PC-9 (cell line): ENCODE measurements around the gene ACP2. TPM values are rescaled to one million over a fixed set of nuclear protein-coding genes. Genes with fewer than 3 reads are reported as not detected.

Source experiments
- BruUV-seq: library from RNA; stranded (reverse); fragments of 400-500 nt; replicated peaks from 2 replicates; lab custom pipeline; 2021; lab: Mats Ljungman, UMichigan
- CTCF ChIA-PET: fragments of 300-600 bp; sonication (Branson Sonifier 250); formaldehyde crosslinking; loops from one replicate; lab custom pipeline; 2022; ENCODE audit warnings: antibody characterized with exemption; lab: Charles Lee
- POLR2A ChIA-PET: fragments of 300-600 bp; sonication (Branson Sonifier 250); formaldehyde crosslinking; loops from one replicate; lab custom pipeline; 2022; ENCODE audit warnings: antibody characterized with exemption; ENCODE audit not compliant: unreplicated experiment; lab: Charles Lee
- DNase-seq, 2 experiments: peaks; one replicate each; pipeline versions ENCODE4 v3.0.0 to v3.0.0-alpha.2; 2015 to 2022; ENCODE audit warnings: mixed read lengths in 1 of 2
- H2AFZ ChIP-seq: fragments of 200-600 bp; sonication (generic); 2 replicates; pipeline ENCODE4 v1.8.1; 2017; ENCODE audit warnings: antibody characterized with exemption
- H3F3A ChIP-seq: fragments of 200-600 bp; sonication (generic); 2 replicates; pipeline ENCODE4 v1.8.1; 2017; ENCODE audit warnings: antibody characterized with exemption, mild to moderate bottlenecking, low read depth; ENCODE audit not compliant: insufficient read depth
- H3K27ac ChIP-seq: fragments of 200-600 bp; sonication (generic); 2 replicates; pipeline ENCODE4 v1.6.1; 2016; ENCODE audit warnings: mixed run types
- H3K27me3 ChIP-seq: fragments of 200-600 bp; sonication (generic); 2 replicates; pipeline ENCODE4 v1.6.1; 2016; ENCODE audit warnings: low read depth, mixed run types; ENCODE audit not compliant: insufficient read depth
- H3K36me3 ChIP-seq: fragments of 200-600 bp; sonication (generic); 2 replicates; pipeline ENCODE4 v1.6.1; 2016; ENCODE audit warnings: low read depth, mixed run types
- H3K4me1 ChIP-seq: fragments of 200-600 bp; sonication (generic); replicated peaks from 2 replicates; pipeline ENCODE4 v1.6.1; 2016; ENCODE audit warnings: mixed run types; ENCODE audit not compliant: insufficient read depth
- H3K4me2 ChIP-seq: fragments of 200-600 bp; sonication (generic); 2 replicates; pipeline ENCODE4 v1.6.1; 2017; ENCODE audit warnings: mixed run types
- H3K4me3 ChIP-seq: fragments of 200-600 bp; sonication (generic); 2 replicates; pipeline ENCODE4 v1.6.1; 2016; ENCODE audit warnings: mixed run types
- H3K79me2 ChIP-seq: fragments of 200-600 bp; sonication (generic); 2 replicates; pipeline ENCODE4 v1.6.1; 2017; ENCODE audit warnings: low read depth, mixed run types
- H3K9me2 ChIP-seq: fragments of 200-600 bp; sonication (generic); 2 replicates; pipeline ENCODE4 v1.8.1; 2017; ENCODE audit warnings: mild to moderate bottlenecking; ENCODE audit not compliant: insufficient read depth
- H3K9me3 ChIP-seq: fragments of 200-600 bp; sonication (generic); 2 replicates; pipeline ENCODE4 v1.8.1; 2016; ENCODE audit warnings: low read depth; ENCODE audit not compliant: insufficient read depth
- H4K20me1 ChIP-seq: fragments of 200-600 bp; sonication (generic); 2 replicates; pipeline ENCODE4 v1.8.1; 2017; ENCODE audit not compliant: insufficient read depth
- CTCF ChIP-seq: fragments of 200-600 bp; sonication (generic); conservative IDR thresholded peaks from 2 replicates; pipeline ENCODE4 v1.6.1; 2017; ENCODE audit warnings: mixed run types, antibody characterized with exemption, mild to moderate bottlenecking, moderate library complexity
- EZH2 ChIP-seq: fragments of 200-600 bp; sonication (generic); IDR thresholded peaks from 2 replicates; pipeline ENCODE4 v1.8.0; 2017; ENCODE audit warnings: antibody characterized with exemption, low read depth
- intact Hi-C: fragments of 100-400 bp; cut with micrococcal nuclease; formaldehyde crosslinking; loops from one replicate; pipeline ENCODE4 v1.10.0; 2022; ENCODE audit not compliant: unreplicated experiment
- total RNA-seq: library from RNA; stranded (reverse); gene quantifications from 2 replicates; pipeline ENCODE4 v1.2.3, GENCODE V29; 2021

Gene ACP2
- total RNA-seq, 1 experiment from 2014 or later, result 24.1 TPM

GRCh38 chr11:47245611-47246357 is 2.8 kb downstream of the ACP2 start:
- H3K79me2 ChIP-seq, result peaks cover 32% of the 10 kb centered on the region

GRCh38 chr11:47244448-47245350 is 3.9 kb downstream of the ACP2 start:
- ChIA-PET CTCF (no interaction called here), POLR2A (interaction anchor here (0.6 kb wide), 1 partner anchor 694 kb away, joined by 10 read pairs; no protein-coding TSS in a partner anchor)
- peaks cover 4% of the 10 kb centered on the region for H3K36me3 ChIP-seq

More at GRCh38 chr11:47245611-47246357, 2.8 kb downstream of the ACP2 start:
- Histone ChIP-seq H3K4me1 (peaks cover 51% of the 10 kb centered on the region), H3F3A (peaks cover 31% of the 10 kb centered on the region), H4K20me1 (0 out of 2 replicates have a peak, but pooled peaks cover 4% of the 10 kb centered on the region), H3K27ac (no peak overlapping the region), H3K36me3 (no peaks in the 10 kb centered on the region), H3K4me2 (no peak overlapping the region), H3K27me3 (no peaks in the 10 kb centered on the region), H2AFZ (no peak overlapping the region), H3K4me3 (no peak overlapping the region), H3K9me3 (no peaks in the 10 kb centered on the region), H3K9me2 (no peaks in the 10 kb centered on the region)
- intact Hi-C loops, result no loop called here
- CTCF ChIA-PET, result no interaction called here
- no TSS peak for BruUV-seq
- no peak for DNase-seq
- POLR2A ChIA-PET, result interaction anchor here (0.7 kb wide), 1 partner anchor 298 kb away, joined by 3 read pairs; no protein-coding TSS in a partner anchor
- TF ChIP-seq EZH2 (no peak), CTCF (no peak)

More at GRCh38 chr11:47244448-47245350, 3.9 kb downstream of the ACP2 start:
- Histone ChIP-seq H3K4me3 (no peak overlapping the region), H3F3A (peaks cover 33% of the 10 kb centered on the region), H3K4me1 (peaks cover 43% of the 10 kb centered on the region), H2AFZ (no peak overlapping the region), H3K9me2 (no peaks in the 10 kb centered on the region), H3K9me3 (no peaks in the 10 kb centered on the region), H3K4me2 (no peak overlapping the region), H4K20me1 (0 out of 2 replicates have a peak, but pooled peaks cover 4% of the 10 kb centered on the region), H3K27ac (no peak overlapping the region), H3K27me3 (no peaks in the 10 kb centered on the region), H3K79me2 (peaks cover 22% of the 10 kb centered on the region)
- TF ChIP-seq EZH2, result no peak
- no peak for TF ChIP-seq CTCF
- intact Hi-C loops, result no loop called here
- no TSS peak for BruUV-seq
- no peak for DNase-seq
